ENCODE measurements around the gene MAFB.

DNA sequence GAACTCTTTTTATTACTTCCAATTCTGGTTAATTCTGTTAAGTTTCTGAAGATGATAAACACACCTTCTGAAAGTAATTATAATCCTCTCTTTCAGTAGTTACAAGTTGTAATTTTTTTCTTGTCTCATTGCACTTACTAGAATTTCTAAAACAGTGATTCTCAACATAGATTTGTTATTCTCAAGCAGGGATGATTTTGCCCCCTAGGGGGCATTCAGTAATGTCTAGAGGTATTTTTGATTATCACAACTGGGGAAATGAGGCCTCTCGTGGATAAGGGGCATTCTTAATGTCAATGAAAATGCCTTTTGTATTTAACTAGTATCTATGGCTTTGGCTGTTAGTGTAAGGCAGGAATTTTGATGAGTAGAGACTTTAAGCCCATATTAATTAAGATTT is 39.4 kb upstream of the MAFB start:
- TF ChIP-seq ZNF274 (IDR thresholded peaks at IDR 0.05; ENCODE audit: low read depth, low read length) (no peak), YY1 (IDR thresholded peaks at IDR 0.05; ENCODE audit: insufficient read depth, insufficient read length) (no peak), SUZ12 (IDR thresholded peaks at IDR 0.05; ENCODE audit: extremely low read depth, insufficient read depth, insufficient read length) (no peak)

All from NT2/D1 (cell line).